ENCODE results near the gene ARHGEF1. TPM values are rescaled to one million over a fixed set of nuclear protein-coding genes. Genes with fewer than 3 reads are reported as not detected.
"Not testable (repeated sequence)": the region's sequence is repeated elsewhere in the genome, so short reads cannot be mapped to it uniquely, and the experiment has no call there.

ARHGEF1 gene
- total and polyA plus RNA-seq, 5 experiments from 2014 or later, result 161 to 1,239 (median 346) TPM

GRCh38 chr19:41937525-41938468 lies 54.8 kb downstream of the ARHGEF1 start:
- H3K9me3 Mint-ChIP-seq, result no peaks in the 10 kb centered on the region
- peak overlapping the region; percentile 57 to 89 (median 84) for H3K27ac Mint-ChIP-seq
- POLR2A ChIA-PET, result interaction anchor here (1.0 to 2.3 kb wide), 11 partner anchors 10 to 78 kb away, joined by 3 to 12 read pairs (median 6); partner anchors contain the start of genes ARHGEF1 and RPS19
- DNase-seq (no peak), ATAC-seq (no peak)
- no peaks in the 10 kb centered on the region for H3K36me3 Mint-ChIP-seq
- H3K4me1 Mint-ChIP-seq, result peaks cover 38 to 71% (median 55%) of the 10 kb centered on the region in 4 donors
- peak overlapping the region in 9 of 10 donors; percentile 3 to 66 (median 41) for H3K4me3 Mint-ChIP-seq
- peaks cover 0 to 7% (median 0%) of the 10 kb centered on the region in 5 donors for H3K27me3 Mint-ChIP-seq

GRCh38 chr19:41939209-41939608 lies 56.2 kb downstream of the ARHGEF1 start:
- Mint-ChIP-seq H3K4me1 (peaks cover 33 to 65% (median 52%) of the 10 kb centered on the region in 4 donors), H3K27ac (peak overlapping the region in 6 of 10 donors; percentile 25 to 98 (median 62)), H3K4me3 (peak overlapping the region in 2 of 10 donors; percentile 37 to 71)
- H3K36me3 Mint-ChIP-seq, DNase-seq, H3K27me3 Mint-ChIP-seq, H3K9me3 Mint-ChIP-seq, ATAC-seq: not testable (repeated sequence)
- POLR2A ChIA-PET, result interaction anchor here (0.8 to 1.5 kb wide), 6 partner anchors 9 to 80 kb away, joined by 3 to 14 read pairs (median 3); partner anchors contain the start of gene RPS19

- ATAC-seq (peak; percentile 16 to 24), DNase-seq (peak in 2 of 10 donors; percentile 34 to 37)
- POLR2A ChIA-PET, result interaction anchor here (0.8 to 2.5 kb wide), 8 partner anchors 10 to 81 kb away, joined by 3 to 14 read pairs (median 3); partner anchors contain the start of gene RPS19
- no peaks in the 10 kb centered on the region for H3K9me3 Mint-ChIP-seq
- no peaks in the 10 kb centered on the region for H3K36me3 Mint-ChIP-seq
- H3K27ac Mint-ChIP-seq, result peak overlapping the region; percentile 78 to 98 (median 93)
- peaks cover 33 to 65% (median 51%) of the 10 kb centered on the region in 4 donors for H3K4me1 Mint-ChIP-seq
- H3K27me3 Mint-ChIP-seq, result peaks cover 0 to 4% (median 0%) of the 10 kb centered on the region in 5 donors
- peak overlapping the region; percentile 84 to 95 (median 90) for H3K4me3 Mint-ChIP-seq
Measured at GRCh38 chr19:41939861-41940730, 57.1 kb downstream of the ARHGEF1 start.

- Mint-ChIP-seq H3K9me3 (no peaks in the 10 kb centered on the region), H3K4me3 (peak overlapping the region; percentile 84 to 95 (median 90)), H3K27me3 (no peaks in the 10 kb centered on the region), H3K27ac (peak overlapping the region; percentile 91 to 98 (median 94)), H3K36me3 (no peaks in the 10 kb centered on the region), H3K4me1 (peaks cover 36 to 66% (median 54%) of the 10 kb centered on the region in 4 donors)
- DNase-seq, result no peak
- no peak for ATAC-seq
- POLR2A ChIA-PET, result interaction anchor here (0.8 to 13.4 kb wide), 8 partner anchors 10 to 81 kb away, joined by 3 to 197 read pairs (median 6); partner anchors contain the start of genes ARHGEF1, CD79A and RPS19
Measured at GRCh38 chr19:41940731-41941409, 57.9 kb downstream of the ARHGEF1 start.

GRCh38 chr19:41941410-41942202 lies 58.6 kb downstream of the ARHGEF1 start:
- Mint-ChIP-seq H3K27me3 (no peaks in the 10 kb centered on the region), H3K4me3 (peak overlapping the region; percentile 67 to 86 (median 75)), H3K36me3 (no peaks in the 10 kb centered on the region), H3K4me1 (peaks cover 34 to 65% (median 54%) of the 10 kb centered on the region in 4 donors), H3K27ac (peak overlapping the region; percentile 69 to 96 (median 89)), H3K9me3 (no peaks in the 10 kb centered on the region)
- POLR2A ChIA-PET, result interaction anchor here (0.6 to 13.4 kb wide), 6 partner anchors 9 to 82 kb away, joined by 3 to 197 read pairs (median 6); partner anchors contain the start of genes ARHGEF1, CD79A and RPS19
- ATAC-seq, result no peak
- DNase-seq, result no peak

GRCh38 chr19:41944336-41944735 lies 61.4 kb downstream of the ARHGEF1 start:
- ATAC-seq (no peak), DNase-seq (no peak)
- Mint-ChIP-seq H3K4me3 (peak overlapping the region in 4 of 10 donors; percentile 9 to 78 (median 26)), H3K27ac (peak overlapping the region; percentile 97 to 99 (median 98)), H3K27me3 (no peaks in the 10 kb centered on the region), H3K9me3 (no peaks in the 10 kb centered on the region), H3K4me1 (peaks cover 38 to 71% (median 60%) of the 10 kb centered on the region in 4 donors), H3K36me3 (no peaks in the 10 kb centered on the region)
- POLR2A ChIA-PET, result interaction anchor here (0.7 to 13.4 kb wide), 7 partner anchors 10 to 85 kb away, joined by 3 to 197 read pairs (median 4); partner anchors contain the start of genes ARHGEF1, CD79A, ERFL and RPS19

- H3K9me3 Mint-ChIP-seq, result no peaks in the 10 kb centered on the region
Measured at GRCh38 chr19:41945135-41945766, 62.3 kb downstream of the ARHGEF1 start.

GRCh38 chr19:41947091-41947490 lies 64.1 kb downstream of the ARHGEF1 start:
- Mint-ChIP-seq H3K4me3 (peak overlapping the region in 7 of 10 donors; percentile 26 to 64 (median 46)), H3K9me3 (no peaks in the 10 kb centered on the region), H3K27ac (peak overlapping the region; percentile 88 to 99 (median 95)), H3K27me3 (no peaks in the 10 kb centered on the region), H3K4me1 (peaks cover 35 to 75% (median 56%) of the 10 kb centered on the region in 4 donors), H3K36me3 (peaks cover 0 to 2% (median 0%) of the 10 kb centered on the region in 3 donors)
- ATAC-seq (no peak), DNase-seq (no peak)
- POLR2A ChIA-PET, result interaction anchor here (1.7 to 13.4 kb wide), 7 partner anchors 11 to 88 kb away, joined by 6 to 197 read pairs (median 24); partner anchors contain the start of genes ARHGEF1, ERFL, RABAC1 and RPS19

More at GRCh38 chr19:41945135-41945766, 62.3 kb downstream of the ARHGEF1 start:
- Mint-ChIP-seq H3K27ac (peak overlapping the region; percentile 97 to 99 (median 98)), H3K4me3 (peak overlapping the region; percentile 27 to 80 (median 74)), H3K4me1 (peaks cover 38 to 74% (median 60%) of the 10 kb centered on the region in 4 donors), H3K36me3 (no peaks in the 10 kb centered on the region), H3K27me3 (no peaks in the 10 kb centered on the region)
- ATAC-seq (peak; percentile 87 to 90), DNase-seq (peak; percentile 51 to 97 (median 92))
- POLR2A ChIA-PET, result interaction anchor here (0.6 to 13.4 kb wide), 15 partner anchors 9 to 567 kb away, joined by 3 to 197 read pairs (median 6); partner anchors contain the start of genes ARHGEF1, CD79A, ERFL and RABAC1

- Mint-ChIP-seq H3K27me3 (no peaks in the 10 kb centered on the region), H3K36me3 (peaks cover 0 to 9% (median 0%) of the 10 kb centered on the region in 3 donors), H3K27ac (peak overlapping the region; percentile 57 to 97 (median 86)), H3K4me3 (peak overlapping the region in 4 of 10 donors; percentile 22 to 66 (median 43)), H3K4me1 (peaks cover 17 to 35% (median 26%) of the 10 kb centered on the region in 4 donors), H3K9me3 (no peaks in the 10 kb centered on the region)
- DNase-seq, result peak; percentile 69 to 93 (median 84)
- POLR2A ChIA-PET, result interaction anchor here (0.6 to 13.4 kb wide), 5 partner anchors 9 to 93 kb away, joined by 3 to 197 read pairs (median 26); partner anchors contain the start of genes ARHGEF1 and RPS19
- ATAC-seq, result peak; percentile 86 to 88
Measured at GRCh38 chr19:41951686-41952172, 68.7 kb downstream of the ARHGEF1 start.

GRCh38 chr19:41955521-41955920 lies 72.5 kb downstream of the ARHGEF1 start:
- POLR2A ChIA-PET, result interaction anchor here (0.6 kb wide), 1 partner anchor 28 kb away, joined by 3 read pairs; no protein-coding TSS in a partner anchor
- DNase-seq (no peak), ATAC-seq (no peak)
- Mint-ChIP-seq H3K4me3 (no peak overlapping the region), H3K9me3 (no peaks in the 10 kb centered on the region), H3K4me1 (peaks cover 22 to 30% (median 29%) of the 10 kb centered on the region in 4 donors), H3K36me3 (peaks cover 0 to 15% (median 0%) of the 10 kb centered on the region in 3 donors), H3K27me3 (no peaks in the 10 kb centered on the region), H3K27ac (peak overlapping the region in 3 of 10 donors; percentile 29 to 66 (median 65))

Measured in naive thymus-derived CD8-positive, alpha-beta T cell (primary cell).